GM18870 (cell line): ENCODE results near the gene KLHL40.

ENCODE experiments used
- ATAC-seq: cut with Tn5 transposase; IDR thresholded peaks from one replicate; pipeline ENCODE4 v1.9.1; 2021; ENCODE audit warnings: moderate library complexity; ENCODE audit not compliant: unreplicated experiment

Gene KLHL40

GRCh38 chr3:42656680-42657610 lies 28.4 kb upstream of the KLHL40 start:
- no peak for ATAC-seq

GRCh38 chr3:42657675-42658074 lies 27.7 kb upstream of the KLHL40 start:
- no peak for ATAC-seq

- ATAC-seq: no peak
Measured at GRCh38 chr3:42658091-42658770, 27.1 kb upstream of the KLHL40 start.

GRCh38 chr3:42658771-42659390 lies 26.5 kb upstream of the KLHL40 start:
- ATAC-seq: no peak

GRCh38 chr3:42659451-42660130 lies 25.7 kb upstream of the KLHL40 start:
- ATAC-seq: no peak

GRCh38 chr3:42660131-42660715 lies 25.1 kb upstream of the KLHL40 start:
- no peak for ATAC-seq

GRCh38 chr3:42660898-42661297 lies 24.4 kb upstream of the KLHL40 start:
- ATAC-seq: no peak

GRCh38 chr3:42661593-42662022 lies 23.7 kb upstream of the KLHL40 start:
- ATAC-seq: no peak

GRCh38 chr3:42662037-42662812 lies 23.1 kb upstream of the KLHL40 start:
- ATAC-seq: no peak

GRCh38 chr3:42662813-42663535 lies 22.4 kb upstream of the KLHL40 start:
- ATAC-seq: no peak

GRCh38 chr3:42663581-42664437 lies 21.5 kb upstream of the KLHL40 start:
- no peak for ATAC-seq

- no peak for ATAC-seq
Measured at GRCh38 chr3:42664438-42664803, 20.9 kb upstream of the KLHL40 start.

- no peak for ATAC-seq
Measured at GRCh38 chr3:42665050-42665878, 20.1 kb upstream of the KLHL40 start.

- ATAC-seq: no peak
Measured at GRCh38 chr3:42666022-42666421, 19.3 kb upstream of the KLHL40 start.

- no peak for ATAC-seq
Measured at GRCh38 chr3:42666577-42666998, 18.7 kb upstream of the KLHL40 start.

- ATAC-seq: no peak
Measured at GRCh38 chr3:42667096-42667522, 18.2 kb upstream of the KLHL40 start.
